ENCODE results near the gene RTL3. TPM values are rescaled to one million over a fixed set of nuclear protein-coding genes. Genes with fewer than 3 reads are reported as not detected.

Gene RTL3, protein sequence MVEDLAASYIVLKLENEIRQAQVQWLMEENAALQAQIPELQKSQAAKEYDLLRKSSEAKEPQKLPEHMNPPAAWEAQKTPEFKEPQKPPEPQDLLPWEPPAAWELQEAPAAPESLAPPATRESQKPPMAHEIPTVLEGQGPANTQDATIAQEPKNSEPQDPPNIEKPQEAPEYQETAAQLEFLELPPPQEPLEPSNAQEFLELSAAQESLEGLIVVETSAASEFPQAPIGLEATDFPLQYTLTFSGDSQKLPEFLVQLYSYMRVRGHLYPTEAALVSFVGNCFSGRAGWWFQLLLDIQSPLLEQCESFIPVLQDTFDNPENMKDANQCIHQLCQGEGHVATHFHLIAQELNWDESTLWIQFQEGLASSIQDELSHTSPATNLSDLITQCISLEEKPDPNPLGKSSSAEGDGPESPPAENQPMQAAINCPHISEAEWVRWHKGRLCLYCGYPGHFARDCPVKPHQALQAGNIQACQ
- total RNA-seq: 1.4 and 1.6 TPM in 2 replicates

DNA sequence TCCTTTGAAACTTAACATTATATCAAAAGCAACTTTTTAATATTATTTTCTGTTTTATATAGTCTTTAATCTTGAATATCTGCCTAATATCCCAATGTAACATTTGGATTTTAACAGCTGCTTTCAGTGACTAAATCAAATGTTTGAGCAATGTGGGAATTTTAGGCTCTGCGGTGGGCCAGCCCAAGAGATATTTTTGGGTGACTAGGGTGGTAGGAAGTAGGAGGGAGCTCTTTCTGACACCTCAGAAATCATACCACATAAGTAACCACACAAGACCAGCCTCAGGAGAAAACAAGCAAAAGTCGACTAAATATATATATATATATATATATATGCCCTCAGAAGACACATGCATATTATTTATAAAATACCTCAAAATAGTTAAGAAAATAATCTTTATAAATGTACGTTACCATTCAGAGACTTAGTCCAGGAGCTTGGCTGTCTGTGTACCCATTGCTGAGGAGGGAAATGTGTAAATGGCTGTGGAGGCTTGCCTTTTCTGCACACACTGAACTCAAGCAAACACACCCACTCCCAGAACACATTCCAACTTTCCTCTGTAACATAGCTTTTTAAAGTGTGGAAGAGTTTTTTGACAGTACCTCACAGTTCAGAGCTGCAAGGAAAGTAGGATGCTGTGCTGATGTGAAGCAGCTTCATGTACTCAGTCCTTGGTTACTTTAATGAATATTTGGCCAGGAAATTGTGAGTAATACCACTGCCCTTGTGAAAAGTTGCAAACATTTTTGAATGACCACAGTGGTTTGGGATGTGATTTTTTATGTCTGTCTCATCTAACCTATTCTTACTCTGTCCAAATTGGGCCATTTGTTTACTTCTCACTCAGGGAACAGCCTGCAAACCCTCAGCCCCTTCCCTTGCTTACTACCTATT, at the start of gene RTL3:
RTL3 (minus strand) TSS at position 484 of the 900 bp plus-strand sequence. CDS start 908 bp downstream, outside the sequence.

Other genes starting within 250 kb of the RTL3 start
- 2.6 and 2.8 TPM in 2 replicates for gene LPAR4, start 88.4 kb upstream of the RTL3 start, total RNA-seq